Ovary (tissue), 9 donors: ENCODE results near the gene DUS3L. TPM values are rescaled to one million over a fixed set of nuclear protein-coding genes. Genes with fewer than 3 reads are reported as not detected.

Source experiments
- DNase-seq, 5 donors: peaks; one replicate each; pipeline ENCODE4 v3.0.0-alpha.2; 2019 to 2020
- H3K27ac ChIP-seq, 2 donors: fragments of 200-600 bp; one replicate each; pipeline versions ENCODE4 v1.5.1 to v1.8.0; 2019 to 2022
- H3K27me3 ChIP-seq: fragments of 200-600 bp; one replicate; pipeline ENCODE4 v1.8.0; 2022
- H3K36me3 ChIP-seq: fragments of 200-600 bp; sonication (generic); one replicate; pipeline ENCODE4 v1.5.1; 2019
- H3K4me1 ChIP-seq: one replicate; pipeline ENCODE4 v1.8.1; 2013; ENCODE audit warnings: mild to moderate bottlenecking, moderate library complexity; ENCODE audit not compliant: insufficient read depth
- H3K4me3 ChIP-seq: fragments of 200-600 bp; sonication (generic); one replicate; pipeline ENCODE4 v1.5.1; 2017
- H3K9me3 ChIP-seq, 2 donors: fragments of 200-600 bp in 1 of 2; sonication (generic) in 1 of 2; one replicate each; pipeline versions ENCODE4 v1.5.1 to v1.8.1; 2013 to 2019; ENCODE audit warnings: mild to moderate bottlenecking in 1 of 2, moderate library complexity in 1 of 2
- EP300 ChIP-seq: sonication (generic); formaldehyde crosslinking; IDR thresholded peaks from one replicate; pipeline ENCODE4 v1.6.1; 2017; ENCODE audit warnings: antibody characterized with exemption
- POLR2A ChIP-seq: fragments of 450-650 bp; IDR thresholded peaks from one replicate; pipeline ENCODE4 v1.6.1; 2017; ENCODE audit warnings: antibody characterized with exemption, mild to moderate bottlenecking, moderate library complexity
- WGBS, 3 donors: extraction: QIAGEN DNeasy Blood & Tissue Kit in 1 of 3; methylation state at CpG; one replicate each; pipeline versions ENCODE4 v1.1.5 to v1.1.7; 2013 to 2017; 5-methylcytosine and 5-hydroxymethylcytosine counted together
- intact Hi-C, 4 donors: fragments of 100-400 bp; cut with DNase I; formaldehyde crosslinking; loops; one replicate each; pipeline versions ENCODE4 v1.11.0 to v1.15.1; 2022 to 2023
- polyA plus RNA-seq, 2 donors: library from polyadenylated mRNA; stranded (reverse); fragments of 200-250 nt in 1 of 2; fragments of 350-450 nt in 1 of 2; fragmentation: Illumina TruSeq in 1 of 2; extraction: RNeasy Lipid Tissue Mini Kit (QIAGEN cat#74804) in 1 of 2; gene quantifications; one replicate each; pipeline ENCODE4 v1.2.3, GENCODE V29; 2013 to 2014
- total RNA-seq, 7 donors: library from RNA; depleted of rRNA in 2 of 7; stranded (reverse); fragments of >200 nt in 2 of 7; fragmentation: NEBNext Ultra II Directional in 3 of 7; extraction: Animal tissue kit (Norgen Biotek cat#: 25700) in 3 of 7; gene quantifications; one replicate each; pipeline versions ENCODE4 v1.1.0 to v1.2.4, GENCODE V29; 2016 to 2023
- TF ChIP-seq, protein P1 (sequence below), 3 donors: fragments of 450-650 bp in 2 of 3; fragments of 200-600 bp in 1 of 3; IDR thresholded peaks; one replicate each; pipeline versions ENCODE4 v1.5.1 to v1.8.0; 2016 to 2022; ENCODE audit warnings: antibody characterized with exemption in 3 of 3, mild to moderate bottlenecking in 1 of 3
- donor health status: DM: no; HTN: no; CAD: no; lungs with moderate emphysema.
- donor health status: DM: no; HTN: no; CAD: no.
- donor health status: Bipolar disorder and iron deficiency.
- donor health status: DM: yes; HTN: yes; CAD: no.
- donor health status: DM: no; HTN: no; CAD: no.
- donor health status: DM: yes; HTN: yes; CAD: no.

The DUS3L gene
- total and polyA plus RNA-seq, 9 donors, result 1.2 to 50.1 (median 39.7) TPM

DNA sequence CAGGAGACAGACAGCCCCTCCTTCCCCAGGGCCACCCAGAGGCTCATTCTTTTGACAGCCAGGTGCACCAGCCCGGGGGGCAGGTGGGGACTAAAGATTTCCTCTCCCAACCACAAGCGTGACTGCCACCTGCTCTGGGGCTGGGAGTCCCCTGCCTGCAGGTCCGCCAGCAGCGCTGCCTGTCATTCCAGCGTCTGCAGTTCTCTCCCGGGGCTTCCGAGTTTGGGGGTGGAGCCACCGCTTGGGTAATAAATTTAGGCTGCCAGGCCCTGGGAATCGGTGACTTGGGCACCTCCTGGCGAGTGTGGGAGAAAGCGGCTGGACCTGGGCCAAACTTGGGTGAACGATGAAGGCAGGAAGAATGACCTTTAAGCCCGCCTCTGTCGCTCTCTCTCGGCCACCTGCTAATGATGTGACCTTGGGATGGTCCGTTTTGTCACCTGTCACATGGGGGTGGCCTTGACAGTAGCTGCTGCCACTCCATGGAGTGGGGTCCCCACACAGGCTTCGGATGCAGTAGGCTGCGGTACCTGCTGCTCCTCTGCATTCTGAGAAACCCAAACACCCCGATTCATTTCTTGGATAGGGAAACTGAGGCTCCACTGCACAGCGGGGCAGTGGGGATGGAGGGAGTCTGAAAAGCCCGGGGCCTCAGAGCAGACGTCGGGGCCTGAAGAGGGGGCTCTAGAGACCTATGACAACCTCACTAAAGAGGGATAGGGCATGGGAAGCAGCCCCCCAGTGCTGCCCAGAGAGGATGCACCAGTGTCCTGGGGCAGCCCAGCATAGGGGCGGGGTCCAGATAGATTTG lies 35.8 kb upstream of the DUS3L start:
- DNase-seq, result peak in 1 of 5 donors; percentile 54
- peaks cover 4% of the 10 kb centered on the region for H3K4me1 ChIP-seq
- WGBS, 3 donors, result 17 to 21% (median 17%) methylated on average over 24 of the region's 24 CpGs
- H3K27ac ChIP-seq, result no peak overlapping the region
- intact Hi-C loops, result no loop called here
- no peaks in the 10 kb centered on the region for H3K36me3 ChIP-seq
- H3K27me3 ChIP-seq, result no peaks in the 10 kb centered on the region
- no peak overlapping the region for H3K4me3 ChIP-seq
- no peaks in the 10 kb centered on the region for H3K9me3 ChIP-seq
- TF ChIP-seq EP300, result no peak
- no peak for TF ChIP-seq POLR2A
- TF ChIP-seq, protein P1, sequence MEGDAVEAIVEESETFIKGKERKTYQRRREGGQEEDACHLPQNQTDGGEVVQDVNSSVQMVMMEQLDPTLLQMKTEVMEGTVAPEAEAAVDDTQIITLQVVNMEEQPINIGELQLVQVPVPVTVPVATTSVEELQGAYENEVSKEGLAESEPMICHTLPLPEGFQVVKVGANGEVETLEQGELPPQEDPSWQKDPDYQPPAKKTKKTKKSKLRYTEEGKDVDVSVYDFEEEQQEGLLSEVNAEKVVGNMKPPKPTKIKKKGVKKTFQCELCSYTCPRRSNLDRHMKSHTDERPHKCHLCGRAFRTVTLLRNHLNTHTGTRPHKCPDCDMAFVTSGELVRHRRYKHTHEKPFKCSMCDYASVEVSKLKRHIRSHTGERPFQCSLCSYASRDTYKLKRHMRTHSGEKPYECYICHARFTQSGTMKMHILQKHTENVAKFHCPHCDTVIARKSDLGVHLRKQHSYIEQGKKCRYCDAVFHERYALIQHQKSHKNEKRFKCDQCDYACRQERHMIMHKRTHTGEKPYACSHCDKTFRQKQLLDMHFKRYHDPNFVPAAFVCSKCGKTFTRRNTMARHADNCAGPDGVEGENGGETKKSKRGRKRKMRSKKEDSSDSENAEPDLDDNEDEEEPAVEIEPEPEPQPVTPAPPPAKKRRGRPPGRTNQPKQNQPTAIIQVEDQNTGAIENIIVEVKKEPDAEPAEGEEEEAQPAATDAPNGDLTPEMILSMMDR (IDR thresholded peaks at IDR 0.05), result no peak

DNA sequence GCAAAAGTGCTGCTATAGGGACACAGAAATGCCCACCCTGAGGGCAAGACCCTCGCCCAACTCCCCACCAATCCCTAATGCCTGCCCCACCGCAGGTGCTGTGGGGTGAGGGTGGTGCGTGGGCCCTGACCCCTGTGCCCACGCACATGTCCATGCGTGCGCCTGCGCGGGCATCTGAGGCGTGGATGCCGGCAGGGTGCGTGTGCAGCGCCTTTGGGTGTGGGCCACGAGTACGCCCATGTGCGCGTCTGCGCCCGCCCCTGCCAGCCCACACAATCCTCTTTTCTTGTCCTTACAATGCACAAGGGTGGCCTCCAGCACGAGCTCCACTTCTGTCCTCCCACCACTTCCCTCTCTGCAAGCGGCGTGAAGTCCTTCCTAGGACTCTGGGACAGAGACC lies 34.2 kb upstream of the DUS3L start:
- Histone ChIP-seq H3K27ac (no peak overlapping the region), H3K4me3 (no peak overlapping the region), H3K9me3 (no peaks in the 10 kb centered on the region), H3K36me3 (no peaks in the 10 kb centered on the region), H3K27me3 (no peaks in the 10 kb centered on the region), H3K4me1 (peaks cover 4% of the 10 kb centered on the region)
- 86 to 92% (median 86%) methylated on average over 21 of the region's 21 CpGs for WGBS, 3 donors
- TF ChIP-seq, protein P1 (IDR thresholded peaks at IDR 0.05), result no peak
- TF ChIP-seq POLR2A (no peak), EP300 (no peak)
- DNase-seq, result no peak
- intact Hi-C loops, result no loop called here

DNA sequence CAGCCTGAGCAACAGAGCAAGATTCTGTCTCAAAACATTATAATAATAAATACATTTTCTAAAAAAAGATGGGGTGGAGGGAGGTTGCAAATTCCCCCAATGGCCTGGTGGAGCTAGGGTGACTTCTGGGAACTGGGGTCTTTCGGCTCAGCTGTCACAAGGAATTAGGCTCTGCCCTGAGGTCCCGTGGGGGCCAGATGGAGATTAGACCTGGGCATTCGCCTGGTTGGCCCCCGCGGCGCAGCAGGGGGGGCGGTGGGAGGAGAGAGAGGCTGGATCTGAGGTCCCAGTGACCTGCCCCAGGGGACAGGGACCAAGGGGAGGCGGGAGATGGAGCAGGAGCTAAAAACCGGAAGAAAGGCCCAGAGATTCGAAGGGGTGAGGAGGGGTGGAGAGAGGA lies 33.8 kb upstream of the DUS3L start:
- Histone ChIP-seq H3K36me3 (no peaks in the 10 kb centered on the region), H3K4me3 (no peak overlapping the region), H3K27me3 (no peaks in the 10 kb centered on the region), H3K9me3 (no peaks in the 10 kb centered on the region), H3K27ac (no peak overlapping the region), H3K4me1 (peaks cover 4% of the 10 kb centered on the region)
- intact Hi-C loops, result no loop called here
- TF ChIP-seq POLR2A (no peak), EP300 (no peak)
- TF ChIP-seq, protein P1 (IDR thresholded peaks at IDR 0.05), result no peak
- 74 to 78% (median 76%) methylated on average over 10 of the region's 10 CpGs for whole genome bisulfite sequencing, 3 donors
- DNase-seq, result no peak

DNA sequence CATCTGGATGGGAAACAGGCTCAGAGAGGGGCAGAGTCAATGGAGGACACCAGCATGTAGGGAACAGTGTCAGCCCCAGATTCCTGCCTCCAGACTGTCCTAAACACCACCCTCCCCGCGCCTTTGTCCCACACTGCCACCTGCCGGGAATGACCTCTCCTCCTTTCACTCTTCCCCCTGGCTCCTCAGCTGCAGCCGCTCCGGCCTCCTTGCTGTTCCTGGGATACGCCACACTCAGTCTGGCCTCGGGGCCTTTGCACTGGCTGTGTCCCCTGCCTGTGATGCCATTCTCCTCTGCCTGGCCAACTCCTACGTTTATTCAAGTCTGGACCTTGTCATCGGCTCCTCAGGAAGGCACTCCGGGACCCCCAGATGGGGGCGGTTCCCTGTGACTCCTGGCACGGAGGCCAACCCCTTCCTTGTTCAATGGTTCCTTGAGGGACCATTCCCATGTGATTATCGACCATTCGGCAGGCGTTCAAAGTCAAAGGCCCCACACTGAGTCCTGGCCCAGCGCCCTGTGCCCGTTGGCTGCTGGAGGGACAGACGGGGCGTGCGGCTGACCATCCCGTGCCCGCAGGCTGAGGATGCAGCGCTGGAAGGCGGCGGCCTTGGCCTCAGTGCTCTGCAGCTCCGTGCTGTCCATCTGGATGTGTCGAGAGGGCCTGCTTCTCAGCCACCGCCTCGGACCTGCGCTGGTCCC lies 32.8 kb upstream of the DUS3L start:
- WGBS, 3 donors, result 71 to 82% (median 77%) methylated on average over 25 to 30 of the region's 30 CpGs
- H3K27ac ChIP-seq, result no peak overlapping the region
- intact Hi-C loops, result no loop called here
- H3K4me3 ChIP-seq, result no peak overlapping the region
- TF ChIP-seq, protein P1 (IDR thresholded peaks at IDR 0.05), result no peak
- TF ChIP-seq POLR2A, result no peak
- H3K4me1 ChIP-seq, result peaks cover 4% of the 10 kb centered on the region
- no peak for DNase-seq
- H3K36me3 ChIP-seq, result no peaks in the 10 kb centered on the region
- H3K9me3 ChIP-seq, result no peaks in the 10 kb centered on the region
- no peaks in the 10 kb centered on the region for H3K27me3 ChIP-seq
